ENCODE results near the gene LMOD1.

GRCh38 chr1:201900476-201900875 is 45.9 kb downstream of the LMOD1 start:
- no peak for TF ChIP-seq CTCF (IDR thresholded peaks at IDR 0.05)
- no peak for TF ChIP-seq EZH2 (IDR thresholded peaks at IDR 0.05; ENCODE audit: borderline replicate concordance, insufficient read depth, low read depth, low read length, poor library complexity, severe bottlenecking)

All from B cell (primary cell).